NCI-H187 (cell line): ENCODE measurements around the gene TOX2.

Experiments used
- DNase-seq, 2 experiments: peaks; one replicate each; lab custom pipeline; 2025; lab: John Stamatoyannopoulos, UW

Gene TOX2, protein sequence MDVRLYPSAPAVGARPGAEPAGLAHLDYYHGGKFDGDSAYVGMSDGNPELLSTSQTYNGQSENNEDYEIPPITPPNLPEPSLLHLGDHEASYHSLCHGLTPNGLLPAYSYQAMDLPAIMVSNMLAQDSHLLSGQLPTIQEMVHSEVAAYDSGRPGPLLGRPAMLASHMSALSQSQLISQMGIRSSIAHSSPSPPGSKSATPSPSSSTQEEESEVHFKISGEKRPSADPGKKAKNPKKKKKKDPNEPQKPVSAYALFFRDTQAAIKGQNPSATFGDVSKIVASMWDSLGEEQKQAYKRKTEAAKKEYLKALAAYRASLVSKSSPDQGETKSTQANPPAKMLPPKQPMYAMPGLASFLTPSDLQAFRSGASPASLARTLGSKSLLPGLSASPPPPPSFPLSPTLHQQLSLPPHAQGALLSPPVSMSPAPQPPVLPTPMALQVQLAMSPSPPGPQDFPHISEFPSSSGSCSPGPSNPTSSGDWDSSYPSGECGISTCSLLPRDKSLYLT

DNA sequence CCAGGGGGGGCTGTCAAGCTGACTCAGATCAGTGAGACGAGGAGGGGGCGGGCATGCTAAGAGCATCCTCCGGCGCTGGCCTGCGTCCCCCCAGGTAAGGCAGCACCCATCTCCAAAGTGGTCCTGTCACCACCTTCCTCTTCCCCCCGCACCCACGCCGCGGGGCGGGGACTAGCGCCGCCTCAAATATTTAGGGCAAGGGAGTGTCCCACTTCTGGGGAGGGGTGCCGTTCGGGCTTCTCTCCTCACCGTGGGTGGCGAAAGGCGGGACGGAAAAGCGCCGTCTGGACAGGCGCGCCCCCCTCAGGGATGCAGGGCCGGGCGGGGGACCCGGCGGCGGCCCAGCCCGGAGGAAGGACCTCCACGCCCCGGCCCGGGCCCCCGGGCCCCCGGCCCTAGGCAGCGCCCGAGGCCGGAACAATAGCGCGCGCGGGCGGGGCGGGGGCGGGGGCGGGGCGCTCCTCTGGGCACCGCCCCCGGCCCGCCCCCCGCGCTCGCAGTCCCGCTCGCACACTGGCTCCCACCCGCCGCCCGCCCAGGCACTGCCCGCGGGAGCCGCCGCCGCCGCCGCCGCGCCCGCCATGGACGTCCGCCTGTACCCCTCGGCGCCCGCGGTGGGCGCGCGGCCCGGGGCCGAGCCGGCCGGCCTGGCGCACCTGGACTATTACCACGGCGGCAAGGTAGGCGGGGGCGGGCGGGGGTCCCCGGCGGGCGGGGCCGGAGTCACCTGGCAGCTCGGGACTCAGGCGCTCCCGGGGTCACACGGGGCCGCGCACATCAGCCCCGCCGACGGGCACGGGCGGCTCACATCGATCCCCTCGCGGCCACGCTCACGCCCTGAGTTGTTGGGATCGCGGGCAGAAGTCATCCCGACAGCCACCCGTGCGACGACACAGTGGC is at the start of gene TOX2:
Gene TOX2, plus strand, starts transcription at position 542 of the 900 bp plus-strand sequence. Its CDS starts 40 bp downstream, at position 582.
- DNase-seq = peak in 1 of 2 experiments; percentile 59

DNA sequence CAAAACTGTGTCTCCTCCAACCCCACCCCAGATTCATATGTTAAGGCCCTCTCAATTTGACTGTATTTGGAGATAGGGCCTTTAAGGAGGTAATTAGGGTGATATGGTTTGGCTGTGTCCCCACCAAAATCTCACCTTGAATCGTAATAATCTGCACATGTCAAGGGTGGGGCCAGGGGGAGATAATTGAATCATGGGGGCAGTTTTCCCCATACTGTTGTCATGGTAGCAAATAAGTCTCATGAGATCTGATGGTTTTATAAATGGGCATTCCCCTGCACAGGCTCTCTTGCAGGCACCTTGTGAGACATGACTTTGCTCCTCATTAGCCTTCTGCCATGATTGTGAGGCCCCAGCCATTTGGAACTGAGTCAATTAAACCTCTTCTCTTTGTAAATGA is 46.6 kb upstream of the TOX2 start:
- no peak for DNase-seq

DNA sequence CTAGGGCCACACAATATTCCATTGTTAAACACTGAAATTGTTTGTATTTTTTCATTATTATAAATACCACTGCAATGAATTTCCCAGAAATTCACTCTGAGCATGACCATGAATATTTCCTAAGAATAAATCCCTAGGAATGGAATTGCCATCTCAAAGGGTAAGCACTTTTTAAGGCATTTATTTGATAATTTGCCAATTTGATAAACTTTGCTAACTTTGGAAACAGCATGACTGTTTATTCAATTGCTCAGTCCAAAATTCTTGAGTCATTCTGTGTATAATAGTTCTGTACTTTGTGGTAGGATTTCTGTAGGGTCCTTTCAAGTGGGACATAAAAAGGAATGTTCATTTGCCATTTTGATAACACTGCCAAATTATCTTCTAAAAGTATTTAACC is 44.2 kb upstream of the TOX2 start:
- DNase-seq = no peak

DNA sequence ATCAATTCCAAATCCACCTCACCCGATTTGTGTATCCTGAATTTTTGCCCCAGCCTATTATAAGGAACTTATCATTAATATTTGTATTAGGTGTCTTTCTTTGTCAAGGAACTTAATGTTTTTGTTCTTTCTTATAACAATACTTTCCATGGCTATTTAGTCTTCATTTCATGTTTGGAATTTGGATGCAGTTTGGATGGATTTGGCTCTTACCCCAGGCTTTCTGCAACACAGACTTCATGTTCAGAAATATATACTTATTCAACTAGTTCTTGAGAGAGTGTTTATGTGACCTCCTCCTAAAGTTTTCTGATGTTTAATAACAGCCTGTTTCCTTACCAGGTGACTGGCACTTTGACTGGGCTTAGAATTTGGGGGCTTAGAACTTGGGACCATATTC is 35.9 kb upstream of the TOX2 start:
- DNase-seq = no peak

DNA sequence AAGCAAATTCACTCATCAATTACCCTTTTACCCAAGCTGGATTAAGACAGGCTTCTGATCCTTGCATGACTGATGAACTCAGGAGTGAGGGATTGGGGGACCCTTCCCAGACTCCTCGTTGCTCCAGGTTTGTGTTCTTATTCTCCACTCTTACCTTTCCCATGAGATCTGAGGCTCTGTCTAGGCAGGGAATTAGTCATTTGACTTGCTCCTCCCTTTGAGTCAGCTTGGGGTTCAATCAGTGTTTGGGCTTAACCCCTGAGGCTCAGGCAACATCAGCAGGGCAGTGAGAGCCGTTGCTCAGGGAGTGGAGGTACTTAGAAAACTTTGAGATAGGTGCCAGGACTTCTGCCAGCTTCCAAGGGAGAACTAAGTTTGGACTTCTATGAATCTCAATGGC is 20.7 kb upstream of the TOX2 start:
- no peak for DNase-seq

DNA sequence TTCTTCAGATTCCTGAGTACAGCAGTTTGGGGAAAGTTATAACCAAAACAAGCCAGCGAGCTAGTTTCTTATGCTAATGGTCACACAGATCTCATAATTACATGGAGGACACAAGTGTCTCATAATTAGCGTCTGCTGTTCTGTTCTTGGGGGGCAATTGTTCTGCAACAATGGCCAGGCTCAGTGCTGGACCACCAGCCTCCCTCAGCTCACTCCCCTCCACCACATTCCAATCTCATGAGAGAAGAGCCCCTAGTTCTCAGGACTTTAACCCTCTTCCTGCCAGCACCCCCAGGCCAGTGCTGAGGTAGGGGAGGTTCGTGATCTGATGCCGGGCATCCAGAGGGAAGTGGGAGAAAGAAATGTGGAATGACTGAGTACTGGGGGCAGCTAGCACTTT is 20.2 kb upstream of the TOX2 start:
- no peak for DNase-seq

DNA sequence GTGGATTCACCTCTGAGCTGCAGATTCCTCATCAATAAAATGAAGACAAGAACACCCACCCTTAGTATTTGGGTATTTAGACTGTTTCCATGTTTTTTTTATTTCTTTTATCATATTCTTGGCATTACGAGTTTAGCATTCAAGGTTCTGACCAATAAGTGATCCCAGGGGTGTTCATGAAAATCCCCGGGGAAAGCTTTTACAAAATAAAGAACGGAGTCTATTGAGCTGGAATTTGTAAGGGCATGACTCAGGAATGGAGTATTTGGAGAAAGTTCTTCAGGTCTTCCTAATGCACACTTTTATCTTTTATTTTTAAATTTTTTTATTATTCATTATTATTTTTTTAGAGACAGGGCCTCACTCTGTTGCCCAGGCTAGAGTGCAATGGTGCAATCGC is 19.4 kb upstream of the TOX2 start:
- DNase-seq = no peak

DNA sequence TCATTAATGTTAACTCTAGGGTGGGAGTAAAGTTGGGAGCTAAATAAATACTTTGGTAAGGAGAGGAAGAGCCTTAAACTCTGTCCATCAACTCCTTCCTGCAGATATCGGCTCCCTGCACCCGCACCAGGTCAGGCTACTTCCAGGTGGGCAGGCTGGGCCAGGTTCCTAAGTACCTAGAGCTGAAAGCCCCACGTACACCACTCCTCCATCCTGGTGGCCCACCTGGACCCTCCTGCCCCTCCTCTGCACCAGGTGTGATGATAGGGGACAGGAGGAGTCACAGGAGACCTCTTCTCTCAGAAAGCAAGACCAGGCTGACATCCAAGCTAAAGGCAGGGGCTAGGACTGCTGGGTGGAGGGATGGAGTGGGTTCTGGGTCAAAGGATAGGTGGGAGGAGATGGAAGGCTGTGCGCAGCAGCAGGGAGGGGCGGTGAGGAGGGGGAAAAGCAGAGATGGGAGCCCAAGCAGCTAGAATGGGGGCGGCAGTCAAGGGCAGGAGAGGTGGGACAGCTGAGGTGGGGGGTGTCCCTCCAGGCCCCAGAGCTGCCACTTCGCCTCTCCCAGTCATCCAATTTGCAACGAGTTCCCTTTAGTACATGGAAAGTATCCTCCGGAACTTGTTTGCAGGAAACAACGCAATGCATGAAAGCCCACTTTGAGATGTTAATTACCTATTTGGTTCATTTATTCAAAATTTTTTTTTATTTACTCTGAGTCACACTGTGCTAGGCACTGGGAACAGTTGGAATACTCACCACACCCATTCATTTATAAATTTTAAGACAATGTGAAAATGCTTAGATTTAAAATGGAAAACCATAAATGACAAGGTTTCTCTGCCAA is 15.2 kb upstream of the TOX2 start:
- DNase-seq = no peak

DNA sequence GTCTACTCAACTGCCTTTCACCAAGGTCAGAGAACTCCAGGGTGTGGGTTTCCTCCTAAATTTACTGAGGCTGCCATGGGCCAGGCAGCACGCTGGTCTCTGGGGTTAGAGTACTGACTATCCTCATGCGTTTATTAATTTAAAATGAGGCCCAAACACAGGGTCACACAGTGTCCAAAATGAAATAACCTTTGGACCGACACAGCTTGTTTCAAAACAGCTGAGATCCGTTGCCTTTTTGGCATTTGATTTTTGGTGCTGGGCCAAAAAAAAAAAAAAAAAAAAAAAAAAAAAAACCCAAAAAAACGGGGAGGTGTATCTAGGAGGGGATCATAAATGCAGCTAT is 14.6 kb upstream of the TOX2 start:
- DNase-seq = no peak

DNA sequence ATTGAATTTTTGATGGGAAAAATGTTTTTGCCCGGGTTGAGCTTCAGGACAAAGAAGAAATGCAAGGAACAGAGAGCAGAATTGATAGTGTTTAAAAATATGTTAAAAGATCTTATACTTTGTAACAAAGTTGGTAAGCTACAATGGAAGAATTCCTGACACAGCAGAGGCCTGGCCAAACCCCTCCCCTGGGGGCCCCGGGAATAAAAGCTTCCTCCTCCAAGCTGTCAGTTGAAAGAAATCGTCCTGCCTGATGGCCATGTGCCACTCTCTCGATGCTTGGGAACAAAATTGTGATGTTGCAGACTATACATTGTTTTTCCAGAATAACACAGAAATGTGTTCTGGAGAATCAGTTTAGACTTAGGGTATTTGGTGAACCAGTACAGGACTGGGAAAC is 14.2 kb upstream of the TOX2 start:
- DNase-seq = no peak

DNA sequence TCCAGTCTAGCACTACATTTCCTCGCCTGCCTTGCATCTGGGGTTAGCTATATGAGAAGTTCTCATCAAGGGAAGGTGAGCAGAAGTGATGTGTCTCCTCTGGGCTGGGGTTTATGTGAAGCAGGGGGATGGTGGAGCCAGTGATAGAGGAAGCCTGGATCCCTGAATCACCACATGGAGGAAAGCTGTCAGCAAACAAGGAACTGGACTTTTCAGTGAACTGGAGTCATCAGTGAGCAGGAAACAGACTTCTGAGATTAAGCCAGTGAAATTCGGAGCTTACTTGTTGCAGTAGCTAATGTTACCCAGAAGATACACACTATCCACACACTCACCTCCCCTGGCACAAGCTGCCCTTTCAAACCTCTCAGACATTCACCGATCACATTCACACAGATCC is 13.4 kb upstream of the TOX2 start:
- no peak for DNase-seq

DNA sequence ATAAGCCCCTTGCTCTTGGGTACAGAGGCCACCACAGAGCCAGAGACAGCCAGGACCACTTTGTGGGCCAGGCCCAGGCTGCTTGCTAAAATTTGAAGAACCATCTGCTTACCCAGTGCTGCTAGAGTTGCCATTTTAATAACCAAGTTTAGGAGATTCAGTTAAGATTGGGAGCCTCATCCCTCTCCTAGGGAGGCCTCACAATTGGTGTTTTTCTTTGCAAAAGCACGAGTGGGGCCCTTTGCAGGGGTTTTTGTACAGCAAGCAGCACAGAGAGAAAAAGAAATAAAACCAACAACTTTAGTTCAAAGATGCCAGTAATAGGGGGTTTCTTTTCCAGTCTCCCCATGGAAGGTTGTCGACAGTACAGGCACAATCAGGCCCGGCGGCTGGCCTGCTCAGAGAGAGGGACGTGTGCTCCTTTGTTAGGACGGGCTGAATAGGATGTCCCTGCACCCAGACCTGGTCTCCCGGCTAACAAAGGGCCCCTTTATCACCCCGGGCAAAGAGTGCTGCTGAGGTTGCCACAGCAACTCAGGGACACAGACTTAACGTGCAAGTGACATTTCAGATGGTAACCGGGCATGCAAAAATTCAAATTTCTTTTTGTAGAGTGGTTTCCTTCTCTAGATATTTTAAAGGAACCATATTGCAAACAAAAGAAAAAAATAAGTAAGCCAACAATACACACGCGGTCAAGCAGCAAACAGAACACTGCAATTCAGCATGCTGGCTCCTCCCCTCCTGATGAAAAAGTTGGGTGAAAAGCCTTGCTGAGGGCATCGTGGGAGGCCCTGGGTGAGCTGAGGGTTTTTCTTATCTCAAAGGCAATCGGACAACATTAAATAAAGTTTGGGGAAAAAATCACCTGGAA is 10.5 kb upstream of the TOX2 start:
- DNase-seq = no peak

DNA sequence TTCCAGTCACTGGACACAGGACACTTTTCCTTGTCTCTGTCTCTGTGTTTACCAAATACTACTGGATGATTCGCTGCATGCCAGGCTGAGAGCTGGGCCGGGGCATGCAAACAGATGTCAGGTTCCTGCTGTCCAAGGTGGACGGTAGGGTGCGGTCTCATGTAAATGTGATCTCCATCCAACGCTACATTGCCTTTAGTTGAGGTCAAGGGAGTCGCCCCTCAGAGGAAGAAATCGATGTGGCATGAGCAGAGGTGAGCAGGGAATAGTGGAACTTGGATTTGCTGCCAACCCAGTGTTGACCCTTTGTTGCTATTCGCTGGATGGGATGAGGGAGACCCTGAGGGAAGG is 9.8 kb upstream of the TOX2 start:
- DNase-seq = no peak

DNA sequence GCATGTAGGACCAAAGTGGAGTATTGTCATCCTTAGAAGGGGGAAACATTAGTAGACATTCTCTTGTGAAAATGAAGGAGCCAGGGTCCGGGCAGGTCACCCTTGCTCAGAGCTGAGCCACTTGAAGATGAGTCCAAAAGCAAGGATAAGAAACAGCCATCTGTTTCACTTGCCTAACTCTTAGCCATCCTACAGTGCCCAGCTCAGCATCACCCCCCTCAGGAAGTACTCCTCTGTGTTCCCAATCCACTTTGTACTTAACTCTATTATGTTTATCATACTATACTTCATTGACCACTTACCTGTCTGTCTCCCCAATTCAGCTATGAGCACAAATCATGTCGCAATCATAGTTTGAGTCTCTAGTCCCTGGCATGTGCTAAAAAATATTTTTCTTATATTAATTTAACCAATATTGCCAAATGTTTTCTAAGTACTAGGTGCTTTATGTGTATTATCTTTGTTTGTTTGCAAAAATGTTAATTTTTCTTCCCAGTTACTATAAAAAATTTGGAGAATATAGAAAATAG is 8.1 kb upstream of the TOX2 start:
- DNase-seq = no peak

DNA sequence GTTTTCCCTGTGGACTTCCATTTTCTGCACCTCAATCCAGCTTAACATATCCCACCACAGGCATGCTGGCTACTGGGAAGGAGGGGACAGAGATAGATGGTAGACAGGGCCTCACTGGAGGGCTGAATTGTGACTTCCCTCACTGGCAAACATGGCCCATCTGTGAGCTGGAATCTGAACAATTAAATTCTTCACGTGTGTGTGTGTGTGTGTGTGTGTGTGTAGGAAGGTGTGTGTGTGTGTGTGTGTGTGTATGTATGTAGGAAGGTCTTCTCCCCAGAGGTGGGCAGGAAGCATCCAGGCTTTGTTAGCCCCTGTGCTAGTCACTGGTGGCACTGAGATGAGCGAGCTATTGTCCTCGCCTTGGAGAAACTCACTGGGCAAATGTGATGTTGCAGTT is 5.4 kb upstream of the TOX2 start:
- DNase-seq = no peak

DNA sequence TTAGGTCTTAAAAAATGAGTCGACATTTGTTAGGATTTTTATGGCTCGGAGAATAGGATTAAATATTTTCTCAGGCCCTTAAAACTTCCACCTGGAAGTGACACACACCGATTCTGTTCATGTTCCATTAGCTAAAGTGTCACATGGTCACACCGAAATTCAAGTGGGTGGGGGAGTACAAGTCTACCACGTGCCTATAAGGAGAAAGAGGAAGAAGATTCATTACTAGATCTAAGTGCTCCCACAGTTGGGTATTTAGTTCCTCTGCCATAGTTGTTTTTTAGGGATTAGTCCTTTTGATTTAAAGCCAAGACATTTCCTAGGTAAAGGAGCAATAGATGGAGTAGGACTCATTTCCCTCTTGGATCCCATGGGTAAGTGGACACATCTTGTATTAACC is 4.9 kb upstream of the TOX2 start:
- no peak for DNase-seq

DNA sequence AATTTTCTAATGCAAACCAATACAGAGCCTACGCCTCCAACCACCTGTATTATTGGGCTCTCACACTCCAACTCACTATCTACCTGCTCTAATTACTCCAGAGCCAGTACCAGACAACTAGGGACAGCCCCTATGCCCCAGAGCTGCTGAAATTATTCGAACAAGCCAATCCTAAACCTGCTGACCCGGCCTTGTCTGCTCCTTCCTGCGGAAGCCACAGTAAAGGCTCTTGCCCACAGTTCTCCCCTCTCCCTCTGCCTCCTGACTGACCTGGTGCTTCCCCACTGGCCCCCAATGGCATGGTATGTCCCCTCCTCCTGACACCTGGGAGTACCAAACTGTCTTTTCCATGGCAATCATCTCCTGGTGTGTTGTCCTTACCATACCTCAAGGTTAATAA is 4.1 kb upstream of the TOX2 start:
- no peak for DNase-seq

DNA sequence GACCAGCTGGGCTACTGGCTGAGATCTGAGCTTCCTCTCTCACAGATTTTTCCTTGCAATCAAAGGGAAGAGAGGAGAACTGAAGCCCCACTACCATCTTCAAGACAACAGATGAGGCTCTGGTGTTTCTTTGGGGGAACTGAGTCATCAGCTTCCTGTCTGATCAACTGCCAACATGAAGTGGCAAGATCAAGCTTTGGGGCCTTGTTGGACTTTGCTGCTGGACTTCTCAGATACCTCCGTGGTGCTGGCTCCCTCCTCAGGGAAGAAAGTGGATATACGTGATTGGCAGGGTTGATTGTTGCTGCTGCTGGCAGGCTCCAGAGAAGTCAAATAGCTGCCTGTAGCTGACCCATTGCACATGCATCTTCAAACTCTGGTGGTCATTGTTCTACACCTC is 3.6 kb upstream of the TOX2 start:
- DNase-seq = no peak

DNA sequence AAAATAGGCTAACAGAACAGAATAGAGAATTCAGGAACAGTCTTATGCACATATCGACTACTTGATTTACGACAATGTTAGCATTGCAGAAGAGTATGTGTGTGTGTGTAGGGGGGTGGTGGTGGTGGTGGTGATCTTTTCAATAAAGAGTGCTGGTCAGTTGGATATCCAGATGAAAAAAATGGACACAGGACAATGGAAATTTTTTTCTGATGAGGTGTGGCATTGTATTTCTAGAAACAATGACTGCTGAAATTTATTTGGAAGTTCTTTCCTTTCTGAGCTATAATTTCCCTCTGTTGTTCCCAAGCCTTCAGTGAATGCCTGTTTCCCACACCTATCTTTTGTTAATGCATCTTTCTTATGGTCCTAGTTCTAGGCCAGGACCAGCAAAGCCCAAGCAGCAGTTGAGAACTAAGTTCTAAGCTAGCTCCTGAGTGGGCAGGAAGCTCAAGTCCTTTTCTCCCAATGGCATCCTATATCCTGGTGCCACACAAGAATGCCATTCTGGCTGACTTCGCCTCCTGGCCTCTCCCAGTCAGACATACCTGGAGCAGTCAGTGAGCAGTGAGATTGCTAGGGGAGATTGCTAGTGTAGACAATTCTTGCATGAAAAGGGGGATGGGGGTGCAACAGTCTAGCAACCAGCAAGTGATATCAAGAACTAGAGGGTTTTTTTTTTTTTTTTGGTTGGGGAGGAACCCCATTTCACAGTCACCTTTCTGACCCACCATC is 1.2 kb upstream of the TOX2 start:
- DNase-seq = no peak
